KOPT-K1 (cell line): ENCODE data around the gene SPTLC1.

Experiments
- H3K27ac ChIP-seq: fragments of 200-600 bp; sonication (generic); 2 replicates; pipeline ENCODE4 v1.5.1; 2016; ENCODE audit warnings: antibody characterized with exemption, mild to moderate bottlenecking, low read depth, low read length; ENCODE audit not compliant: poor library complexity, severe bottlenecking
- H3K36me3 ChIP-seq: fragments of 200-600 bp; sonication (generic); 2 replicates; pipeline ENCODE4 v1.5.1; 2017; ENCODE audit warnings: antibody characterized with exemption, mild to moderate bottlenecking, low read length, moderate library complexity; ENCODE audit not compliant: insufficient read depth
- H3K9me3 ChIP-seq: fragments of 200-600 bp; sonication (generic); 2 replicates; pipeline ENCODE4 v1.5.1; 2017; ENCODE audit warnings: antibody characterized with exemption, low read length, mild to moderate bottlenecking; ENCODE audit not compliant: insufficient read depth, poor library complexity, severe bottlenecking

SPTLC1 gene

DNA sequence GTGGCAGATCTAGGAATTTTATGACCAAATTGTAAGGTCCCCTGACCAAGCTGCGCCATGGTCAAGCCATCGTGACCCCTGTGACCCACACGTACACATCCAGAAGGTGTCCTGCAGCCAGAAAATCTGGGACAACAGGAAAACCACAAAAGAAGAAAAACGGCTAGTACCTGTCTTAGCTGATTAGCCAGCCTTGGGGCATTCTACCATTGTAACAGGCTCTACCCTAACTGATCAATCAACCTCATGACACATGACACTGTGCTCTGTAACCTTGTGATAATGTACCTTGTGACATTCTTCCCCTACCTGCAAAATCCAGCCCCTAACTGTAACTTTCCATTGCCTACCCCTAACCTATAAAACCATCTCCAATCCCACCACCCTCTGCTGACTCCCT lies 43.6 kb downstream of the SPTLC1 start:
- H3K36me3 ChIP-seq: peaks cover 48% of the 10 kb centered on the region
- no peak overlapping the region for H3K27ac ChIP-seq
- H3K9me3 ChIP-seq: no peaks in the 10 kb centered on the region

DNA sequence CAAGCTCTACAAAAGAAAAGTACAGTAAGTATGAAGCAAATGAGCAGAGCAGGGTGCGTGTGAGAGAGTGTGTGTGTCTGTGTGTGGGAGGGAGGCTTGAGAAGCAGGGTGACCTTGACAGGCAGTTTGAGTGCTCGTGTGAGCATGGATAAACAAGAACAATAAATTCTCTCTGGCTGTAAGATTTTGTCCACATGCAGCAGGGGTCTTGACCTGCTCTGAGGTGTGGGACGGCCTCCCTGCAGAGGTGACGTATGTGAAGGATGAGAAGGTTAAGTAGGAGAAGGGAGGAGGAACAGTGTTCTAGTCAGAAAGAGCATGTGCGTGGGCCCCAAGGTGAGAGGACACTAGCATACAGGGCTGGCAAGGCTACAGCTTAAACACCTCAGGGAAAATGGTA lies 49.0 kb downstream of the SPTLC1 start:
- Histone ChIP-seq H3K27ac (no peak overlapping the region), H3K36me3 (peaks cover 81% of the 10 kb centered on the region)

DNA sequence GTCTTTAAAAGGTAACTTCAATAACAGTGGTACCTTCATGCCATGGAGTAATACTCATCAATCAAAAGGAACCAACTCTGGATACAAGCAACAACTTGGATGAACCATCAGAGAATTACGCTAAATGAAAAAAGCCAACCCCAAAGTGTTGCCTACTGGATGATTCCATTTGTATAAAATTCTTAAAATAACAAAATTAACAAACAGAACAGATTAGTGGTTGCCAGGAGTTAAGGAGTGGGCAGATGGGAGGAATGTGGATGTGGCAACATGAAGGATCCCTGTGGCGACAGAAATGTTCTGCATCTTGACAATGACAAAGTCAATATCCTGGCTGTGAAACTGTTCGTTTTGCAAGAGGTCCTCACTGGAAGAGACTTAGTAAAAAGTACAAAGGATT lies 50.5 kb downstream of the SPTLC1 start:
- H3K27ac ChIP-seq: no peak overlapping the region
- peaks cover 31% of the 10 kb centered on the region for H3K9me3 ChIP-seq
- peaks cover 80% of the 10 kb centered on the region for H3K36me3 ChIP-seq

More for the DNA sequence above, 49.0 kb downstream of the SPTLC1 start:
- H3K9me3 ChIP-seq: peaks cover 26% of the 10 kb centered on the region

DNA sequence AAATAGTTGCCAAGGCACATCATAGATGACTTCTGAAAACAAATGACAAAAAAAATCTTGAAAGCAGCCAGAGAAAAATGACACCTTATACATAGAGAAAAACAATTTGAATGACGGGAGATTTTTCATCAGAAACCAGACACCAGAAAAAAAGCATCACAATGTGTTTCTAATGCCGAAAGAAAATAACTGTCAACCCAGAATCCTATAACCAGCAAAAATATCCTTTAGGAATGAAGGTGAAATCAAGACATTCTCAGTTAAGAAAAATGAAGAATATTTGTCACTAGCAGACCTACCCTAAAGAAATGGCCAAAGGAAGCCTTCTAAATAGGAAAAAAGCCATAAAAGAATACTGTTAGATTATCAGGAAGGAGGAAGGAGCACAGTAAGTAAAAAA lies 54.0 kb downstream of the SPTLC1 start:
- H3K36me3 ChIP-seq: peaks cover 66% of the 10 kb centered on the region
- H3K27ac ChIP-seq: no peak overlapping the region

DNA sequence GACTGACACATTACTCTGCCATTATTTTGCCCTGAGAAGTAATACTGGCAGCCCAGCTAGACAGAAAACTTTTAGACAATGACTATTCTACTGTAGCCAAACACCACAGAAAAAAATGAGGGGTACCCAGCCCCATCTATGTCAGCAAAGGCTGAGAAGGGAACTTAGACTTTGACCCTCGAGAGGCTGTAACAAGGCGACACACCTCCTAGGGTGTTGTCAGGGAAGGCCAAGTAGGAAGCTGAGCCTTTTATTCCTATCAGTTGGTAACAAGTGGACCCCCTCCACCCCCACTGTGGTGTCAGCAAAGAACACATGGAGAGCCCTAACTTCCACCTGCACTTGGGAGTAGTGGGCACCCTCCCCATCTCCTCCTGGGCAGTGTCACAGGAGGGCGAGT lies 55.6 kb downstream of the SPTLC1 start:
- Histone ChIP-seq H3K27ac (no peak overlapping the region), H3K36me3 (peaks cover 66% of the 10 kb centered on the region), H3K9me3 (peaks cover 31% of the 10 kb centered on the region)

More for the DNA sequence above, 54.0 kb downstream of the SPTLC1 start:
- H3K9me3 ChIP-seq: peaks cover 31% of the 10 kb centered on the region

DNA sequence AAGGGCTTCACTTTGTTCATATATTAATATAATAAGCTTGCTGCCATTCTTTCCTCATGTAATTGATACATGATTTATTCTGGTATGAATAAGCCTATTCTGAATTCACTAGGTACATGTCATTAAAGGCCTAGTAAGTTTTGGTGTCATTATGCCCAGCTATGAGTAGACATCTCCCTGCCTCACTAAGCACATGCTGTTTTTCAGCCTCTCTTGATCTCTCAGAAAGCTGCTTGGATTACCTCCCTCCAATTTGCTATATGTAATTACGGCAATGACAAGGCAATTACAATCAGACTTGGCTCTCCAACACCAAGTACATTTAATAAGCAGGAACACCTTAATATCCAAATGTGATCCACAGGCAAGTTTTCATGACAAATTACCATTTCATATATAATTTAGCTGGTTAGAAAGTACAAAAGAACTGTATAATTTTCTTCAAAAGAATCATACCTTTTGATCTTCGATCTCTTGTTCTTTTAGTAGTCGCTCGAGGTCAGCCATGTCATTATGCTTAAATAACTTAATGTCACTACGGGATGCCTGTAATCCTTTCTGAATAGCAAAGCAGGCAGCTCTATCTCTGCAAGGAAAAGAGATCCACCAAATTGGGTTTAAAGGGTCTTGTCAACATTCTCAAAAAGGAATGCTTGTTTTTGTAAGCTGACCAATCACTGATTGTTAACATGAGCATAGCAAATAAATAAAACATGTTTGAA lies 56.3 kb downstream of the SPTLC1 start:
- no peak overlapping the region for H3K27ac ChIP-seq
- H3K36me3 ChIP-seq: peaks cover 66% of the 10 kb centered on the region
- H3K9me3 ChIP-seq: peaks cover 31% of the 10 kb centered on the region

DNA sequence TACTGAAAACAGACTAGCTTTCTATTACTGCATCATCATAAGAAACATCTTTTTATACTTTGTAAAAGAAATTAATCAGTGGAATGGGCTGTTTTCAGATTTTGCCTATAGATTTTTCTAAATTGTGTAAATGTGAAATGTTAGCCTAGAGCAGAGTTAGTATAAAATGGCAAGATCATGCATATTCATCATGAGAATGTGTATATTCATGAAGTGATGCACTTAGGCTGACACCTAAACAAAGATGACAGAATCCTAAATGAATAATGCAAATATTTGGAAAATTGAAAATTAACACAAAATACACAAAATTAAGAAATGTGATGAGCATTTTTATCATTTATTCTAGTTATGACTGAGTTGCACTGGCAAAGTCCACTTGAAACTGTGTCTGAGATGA lies 57.2 kb downstream of the SPTLC1 start:
- Histone ChIP-seq H3K36me3 (peaks cover 69% of the 10 kb centered on the region), H3K27ac (no peak overlapping the region), H3K9me3 (peaks cover 24% of the 10 kb centered on the region)

DNA sequence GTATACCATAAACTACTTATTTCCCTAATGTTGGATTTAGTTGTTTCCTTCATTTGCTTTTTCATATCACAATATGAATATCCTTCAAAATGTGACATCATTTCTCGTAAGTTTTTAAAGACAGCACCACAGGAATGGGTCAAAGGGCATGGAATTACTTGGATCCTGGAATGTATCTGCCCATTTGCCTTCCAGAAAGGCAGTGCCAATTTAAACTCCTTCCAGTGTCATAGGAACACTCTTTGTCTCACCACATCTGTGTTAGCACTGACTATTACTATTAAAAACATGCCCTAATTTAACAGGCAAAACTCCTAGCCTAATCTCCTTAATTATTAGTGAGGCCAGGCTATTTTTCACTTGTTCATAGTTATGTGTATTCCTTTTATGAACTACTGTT lies 58.0 kb downstream of the SPTLC1 start:
- Histone ChIP-seq H3K9me3 (peaks cover 16% of the 10 kb centered on the region), H3K27ac (no peak overlapping the region), H3K36me3 (peaks cover 66% of the 10 kb centered on the region)

DNA sequence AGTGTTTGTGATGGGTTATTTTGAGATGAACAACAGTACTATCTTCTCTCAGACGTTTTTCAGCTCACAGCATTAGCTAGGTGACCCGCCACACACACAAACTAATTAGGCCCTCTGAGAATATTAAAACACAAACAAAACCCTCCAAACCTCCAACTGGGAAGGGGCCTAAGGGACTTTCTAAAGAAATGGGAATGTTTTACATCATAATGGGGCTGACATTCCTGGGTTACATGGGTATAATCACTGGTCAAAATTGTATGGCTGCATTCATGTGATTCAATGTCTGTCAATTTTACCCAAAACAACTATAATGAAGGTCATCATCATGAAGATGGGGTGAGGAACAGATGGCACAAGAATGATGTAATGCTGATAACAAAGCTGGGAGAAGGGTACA lies 59.6 kb downstream of the SPTLC1 start:
- no peaks in the 10 kb centered on the region for H3K9me3 ChIP-seq
- H3K36me3 ChIP-seq: peaks cover 65% of the 10 kb centered on the region
- H3K27ac ChIP-seq: no peak overlapping the region

DNA sequence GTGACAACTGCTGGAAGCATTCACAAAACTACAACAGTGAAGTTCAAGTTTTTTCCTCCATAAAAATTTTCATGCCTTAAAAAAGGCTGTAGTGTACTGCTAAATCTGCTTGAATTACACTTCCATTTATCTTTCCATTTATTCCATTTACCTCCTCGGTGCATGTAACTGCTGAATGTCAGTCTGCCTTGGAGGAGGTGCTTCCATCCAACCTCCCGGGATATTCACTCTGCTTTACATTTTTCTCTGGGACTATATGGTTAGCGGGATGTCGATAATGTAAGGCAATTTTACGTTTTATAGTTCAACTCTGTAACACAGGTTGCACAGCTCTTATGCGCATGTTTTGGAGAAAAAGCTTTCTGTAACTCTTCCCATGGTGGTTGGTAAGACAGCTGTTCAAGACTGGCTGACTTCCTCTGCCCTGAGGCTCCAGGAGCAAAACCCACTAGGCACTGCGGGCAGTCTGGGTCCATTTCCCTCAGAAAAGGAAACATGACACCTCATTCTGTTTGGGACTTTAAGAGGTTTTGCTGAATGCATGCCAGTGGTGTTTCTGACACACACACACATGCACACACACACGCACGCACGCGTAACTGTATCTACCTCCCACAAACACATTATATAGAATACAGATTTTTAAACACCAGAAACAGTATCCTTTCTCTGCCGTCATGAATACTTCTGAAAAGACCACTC lies 66.1 kb downstream of the SPTLC1 start:
- peaks cover 84% of the 10 kb centered on the region for H3K36me3 ChIP-seq
- no peak overlapping the region for H3K27ac ChIP-seq
- H3K9me3 ChIP-seq: no peaks in the 10 kb centered on the region

DNA sequence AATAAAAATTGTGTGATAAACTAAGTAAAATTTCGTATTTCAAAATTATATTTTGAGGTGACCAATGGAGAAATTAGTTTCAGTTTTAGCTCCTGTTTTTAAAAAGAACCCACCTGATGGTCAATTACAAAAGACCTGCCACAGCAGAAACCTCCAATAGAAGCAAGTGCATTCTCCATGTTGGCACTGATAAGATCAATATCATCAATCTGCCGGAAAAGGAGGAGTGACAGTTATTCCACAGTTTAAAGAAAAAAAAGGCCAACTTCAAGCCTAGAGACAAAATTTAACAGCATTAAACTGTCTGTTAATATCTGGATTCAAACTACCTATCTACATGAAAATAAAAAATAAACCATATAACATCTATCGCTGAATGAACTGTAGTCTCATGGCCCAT lies 67.7 kb downstream of the SPTLC1 start:
- peaks cover 85% of the 10 kb centered on the region for H3K36me3 ChIP-seq
- peaks cover 15% of the 10 kb centered on the region for H3K9me3 ChIP-seq
- H3K27ac ChIP-seq: no peak overlapping the region

DNA sequence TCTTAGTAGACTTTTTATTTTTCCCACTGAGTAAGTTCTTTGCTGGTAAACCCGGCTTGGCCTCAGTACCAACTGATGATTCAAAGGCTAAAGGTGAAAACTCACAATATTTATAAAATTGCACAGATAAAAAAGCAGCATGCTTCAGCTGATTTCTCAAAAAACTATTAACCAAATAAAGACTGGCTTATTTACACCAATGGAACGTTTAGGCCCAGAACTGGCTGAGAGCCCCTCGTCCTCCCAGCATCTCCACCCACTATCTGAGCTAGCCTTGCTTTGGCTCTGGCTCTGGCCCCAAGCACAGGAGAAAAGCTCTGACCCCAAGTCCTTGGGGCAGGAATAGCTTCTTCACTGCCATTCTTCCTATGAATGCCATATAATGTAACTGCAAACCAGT lies 68.5 kb downstream of the SPTLC1 start:
- Histone ChIP-seq H3K27ac (no peak overlapping the region), H3K9me3 (peaks cover 23% of the 10 kb centered on the region), H3K36me3 (peaks cover 93% of the 10 kb centered on the region)

DNA sequence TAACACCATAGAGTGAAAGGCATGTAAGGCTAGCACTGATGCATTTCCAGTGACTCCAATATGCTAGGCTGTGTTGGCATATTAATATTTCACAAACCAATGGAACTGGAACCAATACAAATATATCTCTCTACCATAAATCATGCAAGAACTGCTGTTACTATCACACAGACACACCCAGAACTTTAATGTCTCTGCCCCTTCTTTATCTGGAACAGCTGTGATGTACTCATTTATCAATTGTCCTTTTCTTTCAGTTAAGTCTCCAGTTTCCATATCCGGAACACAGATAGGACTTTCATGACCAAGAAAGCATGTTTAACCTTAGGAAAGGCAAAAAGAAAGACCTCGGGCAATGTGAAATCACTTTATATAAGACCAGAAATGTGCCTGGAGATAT lies 70.3 kb downstream of the SPTLC1 start:
- H3K27ac ChIP-seq: no peak overlapping the region
- H3K36me3 ChIP-seq: peaks cover 80% of the 10 kb centered on the region

DNA sequence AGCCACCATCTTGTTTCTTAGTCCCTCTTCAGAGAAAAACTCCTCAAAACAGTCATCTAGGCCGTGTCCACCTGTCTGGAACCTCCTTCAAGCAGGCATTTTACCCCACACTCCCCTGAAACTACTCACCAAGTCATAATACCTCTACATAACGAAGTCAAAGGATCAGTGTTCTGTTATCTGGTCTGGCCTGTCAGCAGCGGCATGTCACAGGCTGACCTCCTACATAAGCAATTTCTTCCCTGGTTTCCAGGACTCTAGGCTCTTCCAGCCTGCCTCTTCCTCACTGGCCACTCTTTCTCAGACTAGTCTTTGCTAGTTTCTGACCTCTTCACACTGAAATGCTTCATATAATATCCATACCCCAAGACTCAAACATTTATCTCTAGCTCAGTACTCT lies 72.2 kb downstream of the SPTLC1 start:
- Histone ChIP-seq H3K27ac (no peak overlapping the region), H3K9me3 (peaks cover 27% of the 10 kb centered on the region), H3K36me3 (peaks cover 63% of the 10 kb centered on the region)

More for the DNA sequence above, 70.3 kb downstream of the SPTLC1 start:
- H3K9me3 ChIP-seq: peaks cover 27% of the 10 kb centered on the region

DNA sequence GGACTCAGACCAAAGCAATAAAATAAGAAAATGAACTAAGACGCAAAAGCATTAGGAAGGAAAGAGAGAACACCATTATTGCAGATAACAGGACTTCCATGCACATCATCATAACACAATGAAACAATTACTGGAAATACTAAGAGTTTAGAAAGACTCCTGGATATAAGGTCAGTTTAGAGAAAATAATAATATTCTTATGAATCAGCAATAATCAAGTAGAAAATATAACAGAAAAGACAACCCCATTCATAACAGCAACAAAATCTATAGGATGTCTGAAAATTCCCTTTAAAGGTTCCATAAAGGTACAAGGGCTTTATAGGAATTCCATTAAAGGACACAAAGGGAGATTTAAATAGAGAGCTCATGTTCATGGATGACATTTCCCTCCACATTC lies 73.0 kb downstream of the SPTLC1 start:
- peaks cover 63% of the 10 kb centered on the region for H3K36me3 ChIP-seq
- H3K27ac ChIP-seq: no peak overlapping the region
- H3K9me3 ChIP-seq: peaks cover 27% of the 10 kb centered on the region

DNA sequence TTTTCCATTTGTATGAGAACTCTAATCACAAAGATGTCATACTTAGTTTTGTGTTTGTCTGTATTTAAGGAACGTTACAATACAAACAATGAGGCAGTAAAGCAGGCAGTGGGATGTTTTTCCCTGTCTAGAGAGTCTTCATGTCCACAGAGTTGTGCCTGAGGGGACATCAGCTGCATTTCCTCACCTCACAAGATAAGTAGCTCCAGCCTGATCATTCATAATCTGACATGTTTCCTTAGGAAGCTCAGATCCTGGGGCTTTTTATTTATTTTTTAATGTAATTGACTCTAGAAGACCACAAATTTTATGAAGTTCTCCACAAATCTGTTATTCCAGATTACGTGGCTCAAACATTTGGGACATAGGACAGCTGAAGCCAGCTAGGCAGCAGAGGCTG lies 78.5 kb downstream of the SPTLC1 start:
- no peak overlapping the region for H3K27ac ChIP-seq
- H3K36me3 ChIP-seq: peaks cover 60% of the 10 kb centered on the region

More for the DNA sequence above, 78.5 kb downstream of the SPTLC1 start:
- peaks cover 5% of the 10 kb centered on the region for H3K9me3 ChIP-seq
